HTERT RPE-1 (cell line): ENCODE data around the gene ZNF98.

ENCODE experiments used
- in situ Hi-C: fragments of 300-500 bp; cut with MboI; formaldehyde crosslinking; loops from 4 replicates; pipeline ENCODE4 v1.14.3; 2020; ENCODE audit warnings: low sequenced_read_pairs

ZNF98 gene

DNA sequence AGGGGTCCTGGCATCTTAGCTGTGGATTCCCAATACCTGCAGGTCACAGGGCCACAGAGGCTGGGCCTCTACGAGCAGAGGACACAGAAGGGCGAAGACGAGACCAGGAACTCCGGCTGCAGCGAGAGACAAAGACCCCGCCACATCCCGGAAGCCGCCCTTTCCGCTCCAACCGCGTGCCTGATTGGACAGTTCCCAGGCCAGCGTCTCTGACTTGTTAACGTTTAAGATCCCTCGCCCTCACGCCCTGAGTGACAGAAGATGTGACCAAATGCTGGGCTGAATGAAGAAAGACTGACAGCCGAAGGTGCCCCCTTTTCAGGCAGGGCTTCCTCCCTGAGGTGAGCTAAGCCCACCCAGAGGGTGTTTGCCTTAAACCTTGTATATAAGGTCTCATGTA is at the start of gene ZNF98:
Gene ZNF98 (minus strand): TSS at position 136 of the 400 bp plus-strand sequence. CDS start 122 bp downstream, at position 14.
- in situ Hi-C loops = no loop called here

DNA sequence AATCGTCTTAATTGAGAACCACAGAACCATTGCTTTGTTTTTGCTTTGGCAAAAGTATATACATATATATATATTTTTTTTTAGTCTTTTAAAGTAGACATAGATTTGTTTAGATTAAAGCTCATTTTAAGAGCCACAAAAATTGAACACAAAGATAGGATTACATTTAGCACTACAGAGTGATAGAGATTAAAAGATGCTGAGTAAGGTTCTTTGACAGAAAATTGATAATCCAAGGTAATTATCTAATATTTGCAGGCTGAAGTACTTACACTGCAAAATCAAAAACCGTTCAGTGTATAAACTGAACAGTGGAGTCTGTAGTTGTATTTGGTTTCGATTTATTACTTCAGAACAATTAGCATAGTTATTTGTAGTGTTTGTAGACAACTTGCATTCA is 24.5 kb upstream of the ZNF98 start:
- in situ Hi-C loops = no loop called here

DNA sequence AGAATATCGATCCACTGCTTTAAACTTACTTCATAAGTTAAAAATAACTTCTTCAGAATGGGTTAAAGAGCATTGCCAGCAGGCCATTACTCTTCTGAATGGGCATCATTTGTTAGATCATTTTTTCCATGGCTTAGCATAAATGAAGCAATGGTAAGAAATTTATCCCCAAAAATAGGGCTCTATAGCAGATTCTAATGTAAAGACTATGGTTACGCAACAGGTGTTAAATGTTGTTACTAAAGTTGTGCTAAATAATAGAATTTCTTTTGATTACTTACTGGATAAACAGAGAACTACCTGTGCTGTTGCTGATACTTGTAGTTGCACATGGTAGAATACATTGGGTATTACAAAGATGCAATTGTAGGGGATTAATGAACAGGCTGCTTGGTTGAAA is 15.9 kb upstream of the ZNF98 start:
- in situ Hi-C loops = no loop called here

DNA sequence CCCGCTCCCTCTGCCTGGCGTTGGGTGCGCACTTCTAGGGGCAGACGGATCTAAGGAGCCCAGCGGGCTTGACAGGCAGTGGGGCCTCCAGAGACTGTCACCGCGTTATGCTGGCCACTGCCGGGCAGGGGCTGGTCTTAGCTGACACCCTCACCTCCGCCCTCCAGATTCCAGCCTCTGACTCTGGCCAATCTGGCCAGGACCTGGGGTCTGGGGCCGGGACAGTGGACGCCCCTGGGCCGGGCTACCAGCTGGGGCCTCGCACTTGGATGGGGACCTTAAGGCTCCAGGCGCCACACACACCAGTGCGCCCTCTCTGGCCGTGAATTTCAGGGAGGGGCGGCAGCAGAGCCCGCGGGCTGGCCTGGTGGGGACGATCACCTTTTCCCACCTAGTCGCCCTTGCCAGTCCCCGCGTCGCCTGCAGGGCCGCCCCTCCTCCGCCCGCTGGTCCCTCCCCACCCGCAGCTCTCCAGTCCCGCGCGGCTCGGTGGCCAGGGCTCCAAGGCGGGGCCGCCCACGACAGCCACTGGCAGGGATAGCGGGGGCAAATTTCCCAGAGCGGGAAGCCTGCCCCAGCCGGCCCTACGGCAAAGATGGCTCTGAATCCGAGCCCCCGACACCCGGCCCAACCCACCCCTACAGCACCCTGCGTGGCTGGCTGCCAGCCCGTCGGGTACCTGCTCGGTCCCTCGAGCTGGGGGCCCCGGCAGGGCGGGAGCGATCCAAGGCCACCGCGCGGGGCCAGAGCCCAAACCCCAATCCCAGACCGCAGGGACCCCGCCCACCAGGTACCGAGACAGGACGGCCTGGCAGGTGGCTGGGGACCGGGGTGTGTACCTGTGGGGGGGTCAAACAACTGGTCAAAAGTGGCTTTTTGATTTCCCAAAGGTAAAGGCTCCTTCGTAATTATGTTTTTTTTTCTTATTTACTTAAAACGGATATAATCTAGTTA is 6.1 kb upstream of the ZNF98 start:
- in situ Hi-C loops = no loop called here

DNA sequence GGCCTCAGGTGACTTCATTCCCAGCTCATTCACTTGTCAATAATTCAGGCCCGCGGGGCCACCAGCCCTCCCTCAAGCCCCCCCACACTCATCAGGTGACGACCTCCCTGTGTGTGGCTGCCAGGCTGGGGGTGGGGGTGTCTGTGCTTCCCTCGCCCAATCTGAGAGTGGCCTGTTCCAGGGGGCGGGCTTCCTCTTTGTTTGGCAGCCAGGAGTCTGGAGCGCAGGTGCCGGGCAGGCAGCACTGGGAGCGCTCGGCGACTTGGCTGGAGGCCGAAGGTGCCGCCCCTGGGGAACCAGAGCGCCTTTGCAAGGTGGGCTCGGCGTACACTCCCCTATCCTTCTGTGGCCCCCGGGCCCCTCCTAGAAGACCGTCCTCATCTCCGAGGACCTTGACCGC is 5.4 kb upstream of the ZNF98 start:
- in situ Hi-C loops = no loop called here

DNA sequence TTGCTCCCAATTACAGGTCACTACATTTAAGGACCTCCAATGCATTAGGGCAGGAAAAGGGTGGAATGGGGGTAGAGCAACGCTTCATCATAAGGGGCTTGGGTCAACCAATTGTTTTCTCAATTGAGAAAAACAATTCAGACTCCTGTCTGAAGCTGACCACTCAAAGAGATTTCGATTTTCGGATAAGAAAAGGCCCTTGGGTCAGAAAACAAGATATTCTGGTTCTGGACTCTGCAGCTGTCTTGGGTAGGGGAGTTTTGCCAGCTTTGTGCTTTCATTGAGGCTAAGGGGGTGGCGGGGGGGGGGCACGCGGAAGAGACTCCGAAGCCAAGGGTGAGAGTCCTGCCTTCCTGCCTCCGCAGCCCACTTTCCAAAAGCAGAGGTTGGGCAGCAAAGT is 4.8 kb upstream of the ZNF98 start:
- in situ Hi-C loops = no loop called here

DNA sequence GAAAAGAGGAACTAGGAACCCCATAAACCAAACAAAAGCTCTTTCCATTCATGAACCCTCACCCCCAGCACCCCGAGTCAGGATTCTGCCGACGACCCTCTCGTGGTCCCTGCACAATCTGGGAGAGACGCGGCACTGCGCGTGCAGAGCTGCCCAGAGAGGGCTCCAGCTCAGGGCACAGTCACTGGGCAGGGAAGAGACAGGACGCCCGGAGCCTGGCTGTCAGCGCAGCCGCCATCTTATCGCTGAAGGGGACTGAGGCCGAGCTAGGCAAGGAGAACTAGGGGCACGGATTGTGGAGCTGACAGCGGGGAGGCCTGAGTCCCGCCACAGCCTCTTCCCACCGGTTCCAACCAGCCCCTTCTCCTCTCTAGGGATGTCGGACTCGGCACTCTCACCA is 349 bp downstream of the ZNF98 start:
- in situ Hi-C loops = no loop called here

DNA sequence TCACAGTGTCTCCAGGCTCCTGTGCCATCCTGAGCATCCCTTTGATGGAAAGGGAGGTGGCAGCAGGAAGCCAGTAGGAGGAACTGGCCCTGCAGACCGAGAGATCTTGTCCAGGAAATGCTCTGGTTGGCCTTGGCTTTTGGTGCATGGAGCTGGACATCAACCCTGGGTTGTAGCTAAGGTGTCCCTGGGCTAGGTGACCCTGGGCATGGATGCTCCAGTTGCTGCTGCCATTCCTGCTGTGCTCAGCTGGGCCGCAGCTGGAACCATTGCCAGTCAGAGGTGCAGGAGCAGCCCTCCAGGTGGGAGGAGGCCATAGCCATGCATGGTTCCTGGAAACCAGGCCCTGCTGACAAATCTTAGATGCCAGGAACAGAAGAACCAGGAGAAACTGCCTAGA is 67.5 kb downstream of the ZNF98 start:
- in situ Hi-C loops = no loop called here
